Activated T-helper 2 cell treated with anti-CD3 and anti-CD28 coated beads, Interferon-gamma antibody, Interleukin-2, Interleukin-4, amounts not matched to agents 10 μg/mL and 5 μg/mL and 100 μg/mL, durations not matched to agents 14 hours and 24 hours and 36 hours (primary cell): ENCODE results near the gene EPS8L2. TPM values are rescaled to one million over a fixed set of nuclear protein-coding genes. Genes with fewer than 3 reads are reported as not detected.

Source experiments
- DNase-seq: peaks from one replicate; pipeline ENCODE4 v3.0.0; 2021; ENCODE audit warnings: low spot score
- H3K27ac Mint-ChIP-seq: one replicate; pipeline ENCODE4 v1.8.0; 2021; ENCODE audit warnings: mixed read lengths
- H3K27me3 Mint-ChIP-seq: one replicate; pipeline ENCODE4 v1.8.0; 2021; ENCODE audit warnings: low read depth, mixed read lengths
- H3K36me3 Mint-ChIP-seq: one replicate; pipeline ENCODE4 v1.8.0; 2021; ENCODE audit warnings: low read depth, mixed read lengths
- H3K4me1 Mint-ChIP-seq: one replicate; pipeline ENCODE4 v1.8.0; 2021; ENCODE audit warnings: low read depth, mixed read lengths
- H3K4me3 Mint-ChIP-seq: one replicate; pipeline ENCODE4 v1.8.0; 2021; ENCODE audit warnings: low read depth, mild to moderate bottlenecking, moderate library complexity, mixed read lengths
- H3K9me3 Mint-ChIP-seq: one replicate; pipeline ENCODE4 v1.8.0; 2021; ENCODE audit warnings: mixed read lengths
- intact Hi-C: fragments of 100-400 bp; cut with micrococcal nuclease; formaldehyde crosslinking; loops from one replicate; pipeline ENCODE4 v1.15.1; 2023
- total RNA-seq: library from RNA; stranded (reverse); gene quantifications from 2 replicates; pipeline ENCODE4 v1.2.3, GENCODE V29; 2022

The EPS8L2 gene
- total RNA-seq, 1 donor from 2014 or later = 24.6 TPM

GRCh38 chr11:692824-693414 lies 13.1 kb upstream of the EPS8L2 start:
- H3K27ac Mint-ChIP-seq = peak overlapping the region; percentile 86
- peaks cover 46% of the 10 kb centered on the region for H3K4me1 Mint-ChIP-seq
- H3K27me3 Mint-ChIP-seq = no peaks in the 10 kb centered on the region
- H3K9me3 Mint-ChIP-seq = no peaks in the 10 kb centered on the region
- H3K4me3 Mint-ChIP-seq = peak overlapping the region; percentile 86
- intact Hi-C loops = no loop called here
- peaks cover 35% of the 10 kb centered on the region for H3K36me3 Mint-ChIP-seq
- DNase-seq = peak; percentile 35

- H3K27ac Mint-ChIP-seq = peak overlapping the region; percentile 86
- H3K36me3 Mint-ChIP-seq = peaks cover 30% of the 10 kb centered on the region
- no peaks in the 10 kb centered on the region for H3K9me3 Mint-ChIP-seq
- no peaks in the 10 kb centered on the region for H3K27me3 Mint-ChIP-seq
- intact Hi-C loops = no loop called here
- H3K4me1 Mint-ChIP-seq = peaks cover 49% of the 10 kb centered on the region
- H3K4me3 Mint-ChIP-seq = peak overlapping the region; percentile 86
- no peak for DNase-seq
These were observed 12.6 kb upstream of the EPS8L2 start for GRCh38 chr11:693415-693831.

- H3K4me1 Mint-ChIP-seq = peaks cover 49% of the 10 kb centered on the region
These were observed 12.0 kb upstream of the EPS8L2 start for GRCh38 chr11:693887-694562.

GRCh38 chr11:694563-695287 lies 11.3 kb upstream of the EPS8L2 start, which contains the start of gene DEAF1:
Gene DEAF1, minus strand, starts transcription at chr11:695222. Its CDS starts 175 bp downstream, at chr11:695047.
- H3K4me1 Mint-ChIP-seq = peaks cover 49% of the 10 kb centered on the region

More at GRCh38 chr11:693887-694562, 12.0 kb upstream of the EPS8L2 start:
- H3K27ac Mint-ChIP-seq = peak overlapping the region; percentile 86
- peaks cover 30% of the 10 kb centered on the region for H3K36me3 Mint-ChIP-seq
- intact Hi-C loops = no loop called here
- H3K9me3 Mint-ChIP-seq = no peaks in the 10 kb centered on the region
- peak overlapping the region; percentile 86 for H3K4me3 Mint-ChIP-seq
- no peak for DNase-seq
- no peaks in the 10 kb centered on the region for H3K27me3 Mint-ChIP-seq

GRCh38 chr11:695288-695537 lies 10.8 kb upstream of the EPS8L2 start:
- DNase-seq = no peak
- H3K27ac Mint-ChIP-seq = peak overlapping the region; percentile 89
- intact Hi-C loops = loop anchor here (1.0 kb wide), 1 partner anchor 82 kb away; the partner anchor contains the start of gene GATD1
- H3K27me3 Mint-ChIP-seq = no peaks in the 10 kb centered on the region
- H3K9me3 Mint-ChIP-seq = no peaks in the 10 kb centered on the region
- H3K4me3 Mint-ChIP-seq = peak overlapping the region; percentile 83
- peaks cover 49% of the 10 kb centered on the region for H3K4me1 Mint-ChIP-seq
- peaks cover 21% of the 10 kb centered on the region for H3K36me3 Mint-ChIP-seq

More at GRCh38 chr11:694563-695287, 11.3 kb upstream of the EPS8L2 start, which contains the start of gene DEAF1:
- Mint-ChIP-seq H3K27me3 (no peaks in the 10 kb centered on the region), H3K9me3 (no peaks in the 10 kb centered on the region), H3K27ac (peak within 1 kb of the TSS; percentile 89), H3K4me3 (peak within 1 kb of the TSS; percentile 86), H3K36me3 (peaks cover 24% of the 10 kb centered on the region)
- DNase-seq = peak; percentile 99
- intact Hi-C loops = loop anchor here (1.0 kb wide), 1 partner anchor 83 kb away; the partner anchor contains the start of gene GATD1

- intact Hi-C loops = loop anchor here (1.0 to 2.0 kb wide), 3 partner anchors 28 to 135 kb away; partner anchors contain the start of genes GATD1, LMNTD2 and RASSF7
- DNase-seq = peak; percentile 98
- H3K4me3 Mint-ChIP-seq = peak within 1 kb of the TSS; percentile 83
- peak within 1 kb of the TSS; percentile 89 for H3K27ac Mint-ChIP-seq
- peaks cover 47% of the 10 kb centered on the region for H3K4me1 Mint-ChIP-seq
- peaks cover 22% of the 10 kb centered on the region for H3K36me3 Mint-ChIP-seq
- H3K9me3 Mint-ChIP-seq = no peaks in the 10 kb centered on the region
- no peaks in the 10 kb centered on the region for H3K27me3 Mint-ChIP-seq
These were observed 10.3 kb upstream of the EPS8L2 start, which contains the start of gene TMEM80 for GRCh38 chr11:695538-696248. Gene TMEM80, plus strand, starts transcription at chr11:695816. Its CDS starts 12 bp downstream, at chr11:695828.

- Mint-ChIP-seq H3K9me3 (no peaks in the 10 kb centered on the region), H3K4me3 (peak overlapping the region; percentile 83), H3K27me3 (no peaks in the 10 kb centered on the region), H3K36me3 (peaks cover 14% of the 10 kb centered on the region), H3K4me1 (peaks cover 34% of the 10 kb centered on the region), H3K27ac (no peak overlapping the region)
- no peak for DNase-seq
- intact Hi-C loops = loop anchor here (1.0 to 2.0 kb wide), 2 partner anchors 26 to 136 kb away; partner anchors contain the start of genes LMNTD2 and RASSF7
These were observed 9.0 kb upstream of the EPS8L2 start for GRCh38 chr11:696955-697491.

- no peaks in the 10 kb centered on the region for H3K9me3 Mint-ChIP-seq
- peaks cover 28% of the 10 kb centered on the region for H3K4me1 Mint-ChIP-seq
- H3K27me3 Mint-ChIP-seq = no peaks in the 10 kb centered on the region
- DNase-seq = no peak
- H3K36me3 Mint-ChIP-seq = peaks cover 11% of the 10 kb centered on the region
- intact Hi-C loops = loop anchor here (2.0 kb wide), 1 partner anchor 137 kb away; the partner anchor contains the start of genes LMNTD2 and RASSF7
- peak overlapping the region; percentile 30 for H3K4me3 Mint-ChIP-seq
- H3K27ac Mint-ChIP-seq = peak overlapping the region; percentile 52
These were observed 8.2 kb upstream of the EPS8L2 start for GRCh38 chr11:697811-698311.

GRCh38 chr11:698493-699115 lies 7.4 kb upstream of the EPS8L2 start:
- Mint-ChIP-seq H3K27me3 (no peaks in the 10 kb centered on the region), H3K4me1 (peaks cover 20% of the 10 kb centered on the region), H3K9me3 (no peaks in the 10 kb centered on the region), H3K36me3 (peaks cover 4% of the 10 kb centered on the region), H3K4me3 (no peak overlapping the region), H3K27ac (no peak overlapping the region)
- DNase-seq = no peak
- intact Hi-C loops = no loop called here

- H3K4me1 Mint-ChIP-seq = peaks cover 19% of the 10 kb centered on the region
- H3K36me3 Mint-ChIP-seq = peaks cover 2% of the 10 kb centered on the region
- H3K27ac Mint-ChIP-seq = no peak overlapping the region
- no peak for DNase-seq
- intact Hi-C loops = no loop called here
- H3K27me3 Mint-ChIP-seq = no peaks in the 10 kb centered on the region
- H3K4me3 Mint-ChIP-seq = no peak overlapping the region
- no peaks in the 10 kb centered on the region for H3K9me3 Mint-ChIP-seq
These were observed 6.9 kb upstream of the EPS8L2 start for GRCh38 chr11:699116-699508.

- Mint-ChIP-seq H3K4me1 (peaks cover 19% of the 10 kb centered on the region), H3K36me3 (peaks cover 2% of the 10 kb centered on the region), H3K4me3 (no peak overlapping the region), H3K27me3 (no peaks in the 10 kb centered on the region), H3K9me3 (no peaks in the 10 kb centered on the region), H3K27ac (no peak overlapping the region)
- intact Hi-C loops = no loop called here
- no peak for DNase-seq
These were observed 6.3 kb upstream of the EPS8L2 start for GRCh38 chr11:699753-700152.
